Omental fat pad (tissue), 4 donors: ENCODE measurements around the gene AHCYL1. TPM values are rescaled to one million over a fixed set of nuclear protein-coding genes. Genes with fewer than 3 reads are reported as not detected.

Source experiments
- ATAC-seq: fragments of 150-250 bp; one replicate; pipeline ENCODE4 v1.9.1; 2016; ENCODE audit warnings: mild to moderate bottlenecking, moderate library complexity; ENCODE audit not compliant: low FRiP score
- DNase-seq: peaks from one replicate; pipeline ENCODE4 v3.0.0-alpha.2; 2019; ENCODE audit warnings: low spot score
- total RNA-seq, 4 donors: library from RNA; depleted of rRNA; stranded (reverse); fragments of >200 nt; gene quantifications; one replicate each; pipeline ENCODE4 v1.1.0, GENCODE V29; 2016
- TF ChIP-seq, protein P1 (sequence below), 3 donors: fragments of 450-650 bp; IDR thresholded peaks; one replicate each; pipeline ENCODE4 v1.5.1; 2016 to 2017; ENCODE audit warnings: antibody characterized with exemption in 3 of 3, mild to moderate bottlenecking in 3 of 3, moderate library complexity in 2 of 3

Gene AHCYL1
- total RNA-seq, 4 donors from 2014 or later, result 76.0 to 107 (median 95.8) TPM

DNA sequence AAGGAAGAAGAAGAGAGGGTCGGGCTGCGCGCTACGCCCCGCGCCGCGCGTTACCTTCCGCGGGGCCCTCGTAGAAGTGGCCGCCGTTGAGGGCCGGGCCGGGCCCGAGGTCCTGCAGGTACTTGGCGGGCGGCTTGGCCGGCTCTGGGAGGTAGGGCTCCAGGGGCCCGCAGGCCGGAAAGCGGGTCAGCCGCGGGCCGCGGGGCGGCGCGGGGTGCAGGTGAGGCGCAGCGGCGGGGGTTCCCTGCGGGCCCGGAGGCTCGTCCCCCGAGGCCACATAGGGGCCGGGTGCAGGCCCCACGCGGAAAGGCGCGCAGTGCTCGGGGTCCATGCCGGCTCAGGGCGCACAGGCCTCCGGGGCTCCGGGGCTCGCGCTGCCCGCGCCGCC lies 85.7 kb downstream of the AHCYL1 start:
- TF ChIP-seq, protein P1, sequence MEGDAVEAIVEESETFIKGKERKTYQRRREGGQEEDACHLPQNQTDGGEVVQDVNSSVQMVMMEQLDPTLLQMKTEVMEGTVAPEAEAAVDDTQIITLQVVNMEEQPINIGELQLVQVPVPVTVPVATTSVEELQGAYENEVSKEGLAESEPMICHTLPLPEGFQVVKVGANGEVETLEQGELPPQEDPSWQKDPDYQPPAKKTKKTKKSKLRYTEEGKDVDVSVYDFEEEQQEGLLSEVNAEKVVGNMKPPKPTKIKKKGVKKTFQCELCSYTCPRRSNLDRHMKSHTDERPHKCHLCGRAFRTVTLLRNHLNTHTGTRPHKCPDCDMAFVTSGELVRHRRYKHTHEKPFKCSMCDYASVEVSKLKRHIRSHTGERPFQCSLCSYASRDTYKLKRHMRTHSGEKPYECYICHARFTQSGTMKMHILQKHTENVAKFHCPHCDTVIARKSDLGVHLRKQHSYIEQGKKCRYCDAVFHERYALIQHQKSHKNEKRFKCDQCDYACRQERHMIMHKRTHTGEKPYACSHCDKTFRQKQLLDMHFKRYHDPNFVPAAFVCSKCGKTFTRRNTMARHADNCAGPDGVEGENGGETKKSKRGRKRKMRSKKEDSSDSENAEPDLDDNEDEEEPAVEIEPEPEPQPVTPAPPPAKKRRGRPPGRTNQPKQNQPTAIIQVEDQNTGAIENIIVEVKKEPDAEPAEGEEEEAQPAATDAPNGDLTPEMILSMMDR (IDR thresholded peaks at IDR 0.05), result no peak
- ATAC-seq (no peak), DNase-seq (no peak)

DNA sequence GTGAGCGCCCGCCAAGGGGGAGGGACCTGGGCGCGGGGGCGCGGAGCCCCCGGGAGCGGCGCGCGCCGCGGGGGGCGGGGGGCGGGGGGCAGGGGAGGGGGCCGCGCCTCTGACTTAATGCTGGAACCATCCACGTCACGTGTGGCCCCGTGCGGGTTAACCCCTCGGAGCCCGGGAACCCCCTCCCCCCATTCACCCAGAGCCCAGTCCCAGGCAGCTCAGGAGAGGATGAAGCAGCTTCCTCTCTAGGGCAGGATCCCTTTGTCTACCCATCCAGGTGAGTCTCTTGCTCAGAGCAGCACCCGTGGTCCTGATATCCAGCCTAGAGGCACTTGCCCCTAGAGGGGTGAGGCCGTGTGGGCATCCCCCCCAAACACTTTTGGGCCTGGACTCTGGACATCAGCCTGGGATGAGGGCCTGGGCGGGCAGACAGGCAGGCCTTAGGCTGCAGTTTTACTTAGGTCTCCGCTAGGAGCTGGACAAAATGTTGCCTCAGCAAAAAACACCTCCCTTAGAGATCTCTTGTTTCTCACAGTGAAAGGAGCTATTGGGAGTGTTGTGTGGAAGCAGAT lies 86.2 kb downstream of the AHCYL1 start, which contains the start of gene ALX3:
Gene ALX3, minus strand, starts transcription at position 2 of the 572 bp plus-strand sequence. CDS start 60 bp downstream, outside the sequence.
- ATAC-seq (no peak), DNase-seq (no peak)
- TF ChIP-seq, protein P1 (IDR thresholded peaks at IDR 0.05), result no peak

Other genes starting within 250 kb of the AHCYL1 start
- gene GSTM3, start 243.7 kb upstream of the AHCYL1 start, total RNA-seq, result 100 to 1,000 TPM in 1 of 4 donors, 10 to 100 TPM in 3; 34.4 to 223 (median 62.8) TPM
- not detected for gene EPS8L3, start 220.8 kb upstream of the AHCYL1 start, total RNA-seq
- 100 to 1,000 TPM; 103 to 158 (median 118) TPM for gene CSF1, start 73.9 kb upstream of the AHCYL1 start, total RNA-seq
- 10 to 100 TPM; 36.7 to 50.7 (median 46.1) TPM for gene STRIP1, start 49.9 kb downstream of the AHCYL1 start, total RNA-seq
- gene ALX3, start 85.9 kb downstream of the AHCYL1 start, total RNA-seq, result not detected
- under 1 TPM in 2 of 4 donors, not detected in 2; 0.46 to 0.63 TPM for gene UBL4B, start 127.7 kb downstream of the AHCYL1 start, total RNA-seq
- gene SLC6A17, start 165.7 kb downstream of the AHCYL1 start, total RNA-seq, result under 1 TPM in 3 of 4 donors, not detected in 1; 0.06 to 0.19 (median 0.12) TPM
- gene KCNC4, start 225.5 kb downstream of the AHCYL1 start, total RNA-seq, result 10 to 100 TPM in 1 of 4 donors, 1 to 10 TPM in 3; 4.4 to 12.0 (median 6.7) TPM